ENCODE results near the gene BATF. TPM values are rescaled to one million over a fixed set of nuclear protein-coding genes. Genes with fewer than 3 reads are reported as not detected.

BATF gene
- total and polyA plus RNA-seq, 2 of the 8 experiments (the other 6 are each of a cell fraction or from before 2014, with no cell fraction given) = not detected

DNA sequence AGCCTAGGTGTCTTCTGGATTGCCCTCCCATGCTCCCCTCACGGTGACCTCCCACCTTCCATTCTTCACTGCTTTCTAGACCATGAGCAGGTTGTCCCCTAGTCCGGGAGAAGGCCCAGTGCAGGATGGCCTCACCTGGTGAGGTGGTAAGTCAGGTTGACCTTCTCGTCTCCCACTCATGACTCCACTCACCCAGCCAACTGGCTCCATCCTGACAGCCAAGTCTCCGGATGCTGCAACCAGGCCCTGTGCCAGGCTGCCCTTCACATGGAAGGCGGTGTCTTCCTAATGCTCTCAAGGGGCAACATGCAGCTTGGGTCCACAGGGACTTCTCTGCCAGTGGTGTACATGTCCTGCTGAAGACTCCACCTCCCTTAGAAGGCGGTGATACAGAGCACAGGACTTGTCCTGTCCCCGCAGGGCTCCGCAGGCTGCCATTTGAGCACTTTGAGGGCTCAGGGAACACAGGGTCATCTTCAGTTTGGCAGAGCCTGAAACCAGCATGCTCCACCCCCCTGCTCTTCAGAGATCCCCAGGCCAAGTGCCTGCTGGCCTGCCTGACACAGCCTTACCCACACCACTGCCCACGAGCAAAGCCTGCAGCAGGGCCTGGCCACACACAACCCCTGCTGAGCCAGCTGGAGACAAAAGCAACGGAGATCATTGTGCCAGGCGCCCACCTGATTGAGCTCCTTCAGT lies 25.4 kb downstream of the BATF start:
- H3K79me2 ChIP-seq (ENCODE audit: control insufficient read depth in 1 of 2, insufficient read depth in 2 of 2, low read length in 2 of 2) = no peaks in the 10 kb centered on the region
- no peak overlapping the region for H3K56ac ChIP-seq (replicated peaks; ENCODE audit: insufficient read length, low read depth, low read length)
- H3K9me3 ChIP-seq (ENCODE audit: insufficient read depth in 2 of 2, low read depth in 1 of 2, low read length in 1 of 2) = no peaks in the 10 kb centered on the region
- H3K4ac ChIP-seq (replicated peaks; ENCODE audit: insufficient read length, low read depth, low read length) = no peak overlapping the region
- no peak overlapping the region for H3K4me2 ChIP-seq (ENCODE audit: insufficient read depth in 1 of 2, low read depth in 2 of 2, low read length in 2 of 2)
- H2BK20ac ChIP-seq (ENCODE audit: low read length) = no peak overlapping the region
- no peak overlapping the region for H3K18ac ChIP-seq (ENCODE audit: extremely low read depth, low read length)
- TF ChIP-seq SP1 (IDR thresholded peaks at IDR 0.05; ENCODE audit: low read depth, low read length) (no peak), YY1 (IDR thresholded peaks at IDR 0.05; ENCODE audit: low read depth, low read length) (no peak)
- H3K4me1 ChIP-seq (replicated peaks in 1 of 4; ENCODE audit: control insufficient read depth in 3 of 4, insufficient read depth in 4 of 4, low read length in 3 of 4) = peaks cover 0 to 3% (median under 1%) of the 10 kb centered on the region in 4 experiments; a peak in 2 of 7 replicates
- no peak overlapping the region for H3K23ac ChIP-seq (ENCODE audit: insufficient read length)
- no peak overlapping the region for H2AK5ac ChIP-seq (ENCODE audit: low read depth, low read length)
- H4K8ac ChIP-seq (ENCODE audit: extremely low read depth, insufficient read depth, low read length) = no peak overlapping the region
- H3K79me1 ChIP-seq (ENCODE audit: low read depth, low read length) = no peaks in the 10 kb centered on the region
- ChIA-PET CTCF (ENCODE audit: partially characterized antibody) (interaction anchor here (0.7 to 6.5 kb wide), 4 partner anchors 8 to 29 kb away, joined by 3 to 39 read pairs (median 13); no protein-coding TSS in a partner anchor), POLR2A (ENCODE audit: partially characterized antibody) (no interaction called here)
- H3K23me2 ChIP-seq (ENCODE audit: low read depth, low read length) = no peaks in the 10 kb centered on the region; the same call in 1 of the 2 replicates
- no peak overlapping the region for H3K14ac ChIP-seq (ENCODE audit: insufficient read length)
- no peak overlapping the region for H3K4me3 ChIP-seq (ENCODE audit: extremely low read depth in 1 of 4, insufficient read depth in 2 of 4, low read depth in 3 of 4, low read length in 4 of 4)
- no peak overlapping the region for H3K9ac ChIP-seq (replicated peaks in 1 of 4; ENCODE audit: extremely low read depth in 1 of 4, low read depth in 3 of 4, low read length in 3 of 4)
- H2BK15ac ChIP-seq (ENCODE audit: low read length) = no peak overlapping the region
- no peaks in the 10 kb centered on the region for H3K36me3 ChIP-seq (ENCODE audit: control insufficient read depth in 2 of 4, insufficient read depth in 4 of 4, low read length in 3 of 4)
- 92% methylated on average over 11 of the region's 11 CpGs; no CpG with 5 or more reads in 1 of the 2 experiments for WGBS, 2 experiments (ENCODE audit: extremely low coverage in 1 of 2, insufficient coverage in 1 of 2, insufficient read length in 1 of 2, insufficient replicate concordance in 2 of 2, low coverage in 1 of 2, low lambda C conversion rate in 2 of 2, missing lambda C conversion rate in 1 of 2)
- DNase-seq (ENCODE audit: low read depth in 1 of 2, low spot score in 2 of 2) = no peak
- H4K20me1 ChIP-seq (replicated peaks in 1 of 2; ENCODE audit: control insufficient read depth in 1 of 2, insufficient read depth in 2 of 2, low read length in 2 of 2) = no peaks in the 10 kb centered on the region
- no peak overlapping the region for H4K91ac ChIP-seq (replicated peaks; ENCODE audit: insufficient read length, low read length)
- no peak overlapping the region for H3K27ac ChIP-seq (ENCODE audit: low read depth, low read length)
- H2BK12ac ChIP-seq (ENCODE audit: low read depth, low read length) = no peak overlapping the region
- H2BK5ac ChIP-seq (ENCODE audit: low read depth, low read length) = no peak overlapping the region
- peaks cover 0 to 2% (median 0%) of the 10 kb centered on the region in 4 experiments; a peak in 1 of 7 replicates for H3K27me3 ChIP-seq (replicated peaks in 1 of 4; ENCODE audit: control insufficient read depth in 3 of 4, extremely low read depth in 1 of 4, insufficient read depth in 3 of 4, low read length in 3 of 4)
- H2BK120ac ChIP-seq (replicated peaks; ENCODE audit: low read depth, low read length) = no peak overlapping the region
- H2AFZ ChIP-seq (ENCODE audit: low read length) = no peak overlapping the region
- H4K5ac ChIP-seq (ENCODE audit: insufficient read length, low read depth, low read length) = no peak overlapping the region
- no peak for FAIRE-seq

All from H1 (cell line).